K562 (cell line): ENCODE results near the gene ABCC10. TPM values are rescaled to one million over a fixed set of nuclear protein-coding genes. Genes with fewer than 3 reads are reported as not detected.

Source experiments
- ARID3A ChIP-seq: IDR thresholded peaks from 2 replicates; pipeline ENCODE4 v1.6.1; 2012; ENCODE audit warnings: low read depth, low read length, improper control_type of control experiment, borderline replicate concordance
- ATF6 ChIP-seq: sonication (generic); formaldehyde crosslinking; IDR thresholded peaks from 2 replicates; pipeline ENCODE4 v1.4.0; 2020; ENCODE audit warnings: mild to moderate bottlenecking, missing genetic modification reagents
- BHLHE40 ChIP-seq: IDR thresholded peaks from 2 replicates; pipeline ENCODE4 v1.6.1; 2011; ENCODE audit warnings: low read length, improper control_type of control experiment
- CC2D1A ChIP-seq: fragments of 450-650 bp; IDR thresholded peaks from 2 replicates; pipeline ENCODE4 v1.6.1; 2017; ENCODE audit warnings: mild to moderate bottlenecking
- CEBPG ChIP-seq, 3 experiments: fragments of 200-800 bp in 1 of 3; sonication (Bioruptor generic) in 1 of 3; sonication (generic) in 1 of 3; formaldehyde crosslinking in 1 of 3; IDR thresholded peaks in 2 of 3; conservative IDR thresholded peaks in 1 of 3; 2 replicates each; pipeline versions ENCODE4 v1.6.1 to v1.8.0; 2016 to 2022; ENCODE audit warnings: missing compliant biosample characterization in 2 of 3, missing genetic modification characterization in 2 of 3, mild to moderate bottlenecking in 1 of 3, missing genetic modification reagents in 1 of 3
- CHCHD3 ChIP-seq: fragments of 250-450 bp; sonication (Bioruptor Pico); IDR thresholded peaks from 2 replicates; pipeline ENCODE4 v2.1.2; 2022; ENCODE audit warnings: mild to moderate bottlenecking
- CHD2 ChIP-seq: IDR thresholded peaks from 2 replicates; pipeline ENCODE4 v1.6.1; 2011; ENCODE audit warnings: low read depth, low read length
- FUS ChIP-seq: fragments of 200-400 bp; formaldehyde crosslinking; optimal IDR thresholded peaks from 2 replicates; pipeline ENCODE3; 2017; ENCODE audit warnings: low read depth, low read length
- HINFP ChIP-seq: fragments of 450-650 bp; conservative IDR thresholded peaks from 2 replicates; pipeline ENCODE4 v1.6.1; 2016; ENCODE audit warnings: missing genetic modification characterization, low read depth, mild to moderate bottlenecking, control low read depth, missing compliant biosample characterization
- HOXB6 ChIP-seq: fragments of 250-450 bp; sonication (Bioruptor Pico); IDR thresholded peaks from 2 replicates; pipeline ENCODE4 v1.5.1; 2022; ENCODE audit warnings: mild to moderate bottlenecking, borderline replicate concordance
- NFIC ChIP-seq: fragments of 450-650 bp; IDR thresholded peaks from 2 replicates; pipeline ENCODE4 v1.6.1; 2017; ENCODE audit warnings: mild to moderate bottlenecking, inconsistent platforms
- NFIX ChIP-seq: fragments of 250-450 bp; sonication (Bioruptor Pico); IDR thresholded peaks from 2 replicates; pipeline ENCODE4 v1.4.0; 2020; ENCODE audit warnings: low read depth, mild to moderate bottlenecking, moderate library complexity
- PCBP1 ChIP-seq: fragments of 200-400 bp; formaldehyde crosslinking; IDR thresholded peaks from 2 replicates; pipeline ENCODE4 v1.6.1; 2018; ENCODE audit warnings: mild to moderate bottlenecking, low read depth, low read length; ENCODE audit not compliant: poor library complexity, severe bottlenecking
- POLR2B ChIP-seq: fragments of 450-650 bp; IDR thresholded peaks from 2 replicates; pipeline ENCODE4 v1.6.1; 2018; ENCODE audit warnings: low read depth; ENCODE audit not compliant: partially characterized antibody
- SNRNP70 ChIP-seq: fragments of 200-400 bp; formaldehyde crosslinking; optimal IDR thresholded peaks from 2 replicates; pipeline ENCODE3; 2017; ENCODE audit warnings: low read depth, low read length
- SREBF2 ChIP-seq: sonication (generic); formaldehyde crosslinking; IDR thresholded peaks from 2 replicates; pipeline ENCODE4 v1.4.0; 2020; ENCODE audit warnings: mild to moderate bottlenecking, missing genetic modification reagents
- TEAD4 ChIP-seq, 2 experiments: sonication (generic) in 1 of 2; formaldehyde crosslinking in 1 of 2; IDR thresholded peaks; 2 replicates each; pipeline versions ENCODE4 v1.6.1 to v1.8.0; 2012 to 2022; ENCODE audit warnings: borderline replicate concordance in 1 of 2, inconsistent platforms in 1 of 2, low read length in 1 of 2, mild to moderate bottlenecking in 1 of 2, missing genetic modification reagents in 1 of 2
- ZFP91 ChIP-seq: sonication (generic); formaldehyde crosslinking; IDR thresholded peaks from 2 replicates; pipeline ENCODE4 v1.8.0; 2022; ENCODE audit warnings: mild to moderate bottlenecking, missing genetic modification reagents
- ZNF143 ChIP-seq: sonication (generic); formaldehyde crosslinking; IDR thresholded peaks from 2 replicates; pipeline ENCODE4 v1.9.0; 2022; ENCODE audit warnings: mild to moderate bottlenecking, missing genetic modification reagents
- polyA plus RNA-seq, 8 experiments: library from polyadenylated mRNA; depleted of rRNA in 4 of 8; stranded (reverse) in 5 of 8; unstranded in 3 of 8; fragments of >200 nt; fragmentation: Nextera tagmentation in 2 of 8; fragmentation: Illumina TruSeq in 1 of 8; extraction: Ambion mirVana in 2 of 8; extraction: Trizol in 1 of 8; gene quantifications; 2 replicates each; pipeline versions ENCODE4 v1.2.1 to v1.2.3, GENCODE V29; 2011 to 2014; ENCODE audit warnings: inconsistent platforms in 1 of 8, missing spikeins in 1 of 8
- total RNA-seq, 7 experiments: library from RNA; depleted of rRNA in 6 of 7; stranded (reverse); fragments of >200 nt in 6 of 7; fragmentation: Illumina TruSeq in 2 of 7; extraction: Trizol in 2 of 7; gene quantifications; 2 replicates each; pipeline versions ENCODE4 v1.2.1 to v1.2.3, GENCODE V29; 2011 to 2021; ENCODE audit warnings: low replicate concordance in 1 of 7

Gene ABCC10
- total and polyA plus RNA-seq, 9 of the 15 experiments (the other 6 are each of a cell fraction or from before 2014, with no cell fraction given), result 2.4 to 29.1 (median 13.7) TPM

- TF ChIP-seq CHCHD3 (CRISPR knock-in tag) (no peak), TEAD4 (IDR thresholded peaks at IDR 0.05; ENCODE audit: low read length) (peak; percentile 13; the same call in 1 of the 2 replicates), TEAD4 (CRISPR knock-in tag; IDR thresholded peaks at IDR 0.05; ENCODE audit: borderline replicate concordance) (no peak), BHLHE40 (peak; percentile 54; the same call in 1 of the 2 replicates), SNRNP70 (no peak), ZNF143 (CRISPR knock-in tag) (no peak), CC2D1A (no peak), ARID3A (no peak), NFIC (peak; percentile 98), NFIX (CRISPR knock-in tag) (peak; percentile 84), POLR2B (no peak), CEBPG (CRISPR knock-in tag; IDR thresholded peaks at IDR 0.05) (no peak), CEBPG (tag; conservative IDR thresholded peaks at IDR 0.05 in 1 of 2, IDR thresholded peaks at IDR 0.05 in 1 of 2) (no peak), PCBP1 (no peak), FUS (no peak), HOXB6 (CRISPR knock-in tag) (no peak), HINFP (no peak), SREBF2 (CRISPR knock-in tag) (no peak), ZFP91 (CRISPR knock-in tag) (no peak), CHD2 (no peak), ATF6 (CRISPR knock-in tag) (no peak)
Measured at GRCh38 chr6:43436577-43437282, 9.4 kb downstream of the ABCC10 start (continued).
